GM23338 (cell line): ENCODE results near the gene CDHR5. TPM values are rescaled to one million over a fixed set of nuclear protein-coding genes. Genes with fewer than 3 reads are reported as not detected.

Experiments
- ATAC-seq: fragments of 200-7000 bp; cut with Tn5 transposase; 3 replicates; pipeline ENCODE4 v1.9.1; 2020
- DNase-seq: peaks from one replicate; pipeline ENCODE4 v3.0.0-alpha.2; 2015; ENCODE audit warnings: low spot score
- H2AFZ ChIP-seq: fragments of 200-600 bp; sonication (generic); 2 replicates; pipeline ENCODE4 v1.8.0; 2016; ENCODE audit warnings: antibody characterized with exemption, mild to moderate bottlenecking, moderate library complexity
- H3F3A ChIP-seq: fragments of 200-600 bp; sonication (generic); replicated peaks from 2 replicates; pipeline ENCODE4 v1.8.0; 2017; ENCODE audit warnings: antibody characterized with exemption, mixed run types, low read depth
- H3K27ac ChIP-seq: fragments of 200-600 bp; sonication (generic); 2 replicates; pipeline ENCODE4 v1.6.1; 2016; ENCODE audit warnings: low read depth
- H3K27me3 ChIP-seq: fragments of 200-600 bp; sonication (generic); 2 replicates; pipeline ENCODE4 v1.8.0; 2016; ENCODE audit warnings: mild to moderate bottlenecking, mixed run types, moderate library complexity; ENCODE audit not compliant: insufficient read depth
- H3K36me3 ChIP-seq: fragments of 200-600 bp; sonication (generic); 2 replicates; pipeline ENCODE4 v1.8.0; 2016; ENCODE audit warnings: mild to moderate bottlenecking; ENCODE audit not compliant: insufficient read depth
- H3K4me1 ChIP-seq: fragments of 200-600 bp; sonication (generic); 2 replicates; pipeline ENCODE4 v1.8.0; 2016; ENCODE audit warnings: mild to moderate bottlenecking, moderate library complexity; ENCODE audit not compliant: insufficient read depth
- H3K4me2 ChIP-seq: fragments of 200-600 bp; sonication (generic); 2 replicates; pipeline ENCODE4 v1.7.1; 2017; ENCODE audit warnings: mixed run types
- H3K4me3 ChIP-seq: fragments of 200-600 bp; sonication (generic); 2 replicates; pipeline ENCODE4 v1.6.1; 2016; ENCODE audit warnings: mixed run types
- H3K79me2 ChIP-seq: fragments of 200-600 bp; sonication (generic); replicated peaks from 2 replicates; pipeline ENCODE4 v1.8.0; 2017; ENCODE audit warnings: mild to moderate bottlenecking; ENCODE audit not compliant: insufficient read depth
- H3K9me2 ChIP-seq: fragments of 200-600 bp; sonication (generic); 2 replicates; pipeline ENCODE4 v1.8.0; 2017; ENCODE audit not compliant: insufficient read depth
- H4K20me1 ChIP-seq: fragments of 200-600 bp; sonication (generic); replicated peaks from 2 replicates; pipeline ENCODE4 v1.8.0; 2017; ENCODE audit warnings: mild to moderate bottlenecking; ENCODE audit not compliant: insufficient read depth
- H3K27ac Mint-ChIP-seq: 2 replicates; pipeline ENCODE4 v1.8.0; 2020; ENCODE audit warnings: inconsistent platforms, mild to moderate bottlenecking, moderate library complexity, mixed read lengths
- H3K27me3 Mint-ChIP-seq: 3 replicates; pipeline ENCODE4 v1.8.0; 2022; ENCODE audit warnings: low read depth, mild to moderate bottlenecking, moderate library complexity, mixed read lengths, inconsistent platforms; ENCODE audit not compliant: insufficient read depth, poor library complexity
- H3K36me3 Mint-ChIP-seq: 3 replicates; pipeline ENCODE4 v1.8.0; 2021; ENCODE audit warnings: low read depth, mild to moderate bottlenecking, inconsistent platforms, moderate library complexity, mixed read lengths
- H3K4me1 Mint-ChIP-seq: 3 replicates; pipeline ENCODE4 v1.8.0; 2020; ENCODE audit warnings: mild to moderate bottlenecking, inconsistent platforms, mixed read lengths
- H3K4me3 Mint-ChIP-seq: 3 replicates; pipeline ENCODE4 v1.8.0; 2021; ENCODE audit warnings: moderate library complexity, mild to moderate bottlenecking, inconsistent platforms, mixed read lengths
- H3K9me3 Mint-ChIP-seq: 3 replicates; pipeline ENCODE4 v1.8.0; 2020; ENCODE audit warnings: moderate library complexity, mild to moderate bottlenecking, inconsistent platforms, mixed read lengths
- CTCF ChIP-seq, 2 experiments: fragments of 200-600 bp in 1 of 2; sonication (generic) in 1 of 2; conservative IDR thresholded peaks; 2 replicates each; pipeline versions ENCODE4 v1.5.1 to v1.6.1; 2016 to 2017; ENCODE audit warnings: antibody characterized with exemption in 2 of 2, low read depth in 2 of 2, mild to moderate bottlenecking in 2 of 2, moderate library complexity in 1 of 2
- EZH2phosphoT487 ChIP-seq: fragments of 200-600 bp; sonication (generic); IDR thresholded peaks from one replicate; pipeline ENCODE4 v1.8.1; 2018; ENCODE audit warnings: antibody characterized with exemption; ENCODE audit not compliant: unreplicated experiment
- POLR2AphosphoS5 ChIP-seq: IDR thresholded peaks from 2 replicates; pipeline ENCODE4 v1.6.1; 2016; ENCODE audit warnings: antibody characterized with exemption, low read depth
- STAT1 ChIP-seq: IDR thresholded peaks from one replicate; pipeline ENCODE4 v1.6.1; 2016; ENCODE audit warnings: antibody characterized with exemption; ENCODE audit not compliant: unreplicated experiment
- ZNF462 ChIP-seq: fragments of 250-450 bp; sonication (Bioruptor Pico); IDR thresholded peaks from 2 replicates; pipeline ENCODE4 v1.5.0; 2020; ENCODE audit warnings: mild to moderate bottlenecking, moderate library complexity
- polyA plus RNA-seq: library from polyadenylated mRNA; unstranded; fragments of >200 nt; fragmentation: Nextera tagmentation; extraction: Ambion mirVana; gene quantifications from 2 replicates; pipeline ENCODE4 v1.2.1, GENCODE V29; 2016
- total RNA-seq: library from RNA; depleted of rRNA; stranded (reverse); fragments of >200 nt; shearing (Covaris generic); gene quantifications from 2 replicates; pipeline ENCODE4 v1.2.3, GENCODE V29; 2014

CDHR5 gene
- total and polyA plus RNA-seq, 2 experiments from 2014 or later, result not detected

GRCh38 chr11:587546-587945 is 37.2 kb downstream of the CDHR5 start (continued):
- TF ChIP-seq EZH2phosphoT487 (no peak), STAT1 (no peak), CTCF (conservative IDR thresholded peaks at IDR 0.05; ENCODE audit: low read depth in 2 of 2) (no peak)

GRCh38 chr11:586376-587316 is 38.1 kb downstream of the CDHR5 start:
- no peaks in the 10 kb centered on the region for H3K27me3 ChIP-seq
- H3K9me2 ChIP-seq, result no peaks in the 10 kb centered on the region
- Mint-ChIP-seq H3K27me3 (peaks cover 13% of the 10 kb centered on the region), H3K36me3 (peaks cover 60% of the 10 kb centered on the region), H3K27ac (no peak overlapping the region), H3K9me3 (no peaks in the 10 kb centered on the region; the same call in 2 of the 3 replicates), H3K4me1 (no peaks in the 10 kb centered on the region; the same call in 2 of the 3 replicates), H3K4me3 (no peak overlapping the region)
- H4K20me1 ChIP-seq, result peaks cover 13% of the 10 kb centered on the region
- peaks cover 21% of the 10 kb centered on the region; the same call in 1 of the 2 replicates for H3K36me3 ChIP-seq
- H3K4me3 ChIP-seq, result no peak overlapping the region
- no peaks in the 10 kb centered on the region for H3K4me1 ChIP-seq
- no peak for TF ChIP-seq ZNF462 (CRISPR knock-in tag)
- no peak for TF ChIP-seq POLR2AphosphoS5
- H3K79me2 ChIP-seq, result peaks cover 36% of the 10 kb centered on the region
- no peak overlapping the region for H3K4me2 ChIP-seq
- H2AFZ ChIP-seq, result no peak overlapping the region
- H3F3A ChIP-seq, result peaks cover 13% of the 10 kb centered on the region
- no peak for ATAC-seq
- no peak for DNase-seq
- no peak overlapping the region for H3K27ac ChIP-seq
